ENCODE measurements around the gene MIF4GD.

GRCh38 chr17:75228847-75229246, 42.2 kb downstream of the MIF4GD start:
- TF ChIP-seq EZH2 (IDR thresholded peaks at IDR 0.05; ENCODE audit: borderline replicate concordance, insufficient read depth, low read length, poor library complexity, severe bottlenecking) (no peak), REST (IDR thresholded peaks at IDR 0.05; ENCODE audit: borderline replicate concordance) (no peak), POLR2AphosphoS5 (IDR thresholded peaks at IDR 0.05) (no peak), CTCF (IDR thresholded peaks at IDR 0.05; ENCODE audit: poor library complexity, severe bottlenecking) (no peak), MXI1 (conservative IDR thresholded peaks at IDR 0.05; ENCODE audit: poor library complexity, severe bottlenecking) (no peak), TAF1 (IDR thresholded peaks at IDR 0.05; ENCODE audit: low read depth) (no peak), SMC3 (conservative IDR thresholded peaks at IDR 0.05; ENCODE audit: poor library complexity) (no peak)
